ENCODE measurements around the gene KLHL26.

- TF ChIP-seq CTCF (IDR thresholded peaks at IDR 0.05) (no peak), ZFX (IDR thresholded peaks at IDR 0.05; ENCODE audit: borderline replicate concordance) (no peak)
These were observed 43.3 kb upstream of the KLHL26 start for GRCh38 chr19:18593367-18594095.
